ENCODE data around the gene TOGARAM2.
A peak's percentile ranks its signal among the peaks of the same experiment; 100 is the strongest.
"Not testable (repeated sequence)": the region's sequence is repeated elsewhere in the genome, so short reads cannot be mapped to it uniquely, and the experiment has no call there.

TOGARAM2 gene

GRCh38 chr2:29080886-29081743 lies 100.0 kb downstream of the TOGARAM2 start:
- TF ChIP-seq CTCF (IDR thresholded peaks at IDR 0.05; ENCODE audit: insufficient read depth, low read depth, low read length, missing control alignments), result no peak
- H3K4me3 ChIP-seq (ENCODE audit: low read depth, low read length), result no peak overlapping the region
- no peak for DNase-seq (ENCODE audit: low read depth)

GRCh38 chr2:29082804-29083495 lies 101.9 kb downstream of the TOGARAM2 start:
- DNase-seq (ENCODE audit: low read depth), result peak; percentile 69
- no peak overlapping the region for H3K4me3 ChIP-seq (ENCODE audit: low read depth, low read length)

GRCh38 chr2:29084554-29084953 lies 103.5 kb downstream of the TOGARAM2 start:
- TF ChIP-seq CTCF (IDR thresholded peaks at IDR 0.05; ENCODE audit: insufficient read depth, low read depth, low read length, missing control alignments), result no peak
- no peak overlapping the region for H3K4me3 ChIP-seq (ENCODE audit: low read depth, low read length)
- DNase-seq (ENCODE audit: low read depth), result no peak

More at GRCh38 chr2:29082804-29083495, 101.9 kb downstream of the TOGARAM2 start:
- TF ChIP-seq CTCF (IDR thresholded peaks at IDR 0.05; ENCODE audit: insufficient read depth, low read depth, low read length, missing control alignments), result no peak

- H3K4me3 ChIP-seq (ENCODE audit: low read depth, low read length); DNase-seq (ENCODE audit: low read depth): not testable (repeated sequence)
Observed at GRCh38 chr2:29090311-29090710, 109.2 kb downstream of the TOGARAM2 start.

GRCh38 chr2:29096969-29097368 lies 115.9 kb downstream of the TOGARAM2 start:
- no peak overlapping the region for H3K4me3 ChIP-seq (ENCODE audit: low read depth, low read length)
- TF ChIP-seq CTCF (IDR thresholded peaks at IDR 0.05; ENCODE audit: insufficient read depth, low read depth, low read length, missing control alignments), result no peak
- DNase-seq (ENCODE audit: low read depth), result no peak

- H3K4me3 ChIP-seq (ENCODE audit: low read depth, low read length), result no peak overlapping the region
- TF ChIP-seq CTCF (IDR thresholded peaks at IDR 0.05; ENCODE audit: insufficient read depth, low read depth, low read length, missing control alignments), result no peak
- no peak for DNase-seq (ENCODE audit: low read depth)
Observed at GRCh38 chr2:29097569-29097968, 116.5 kb downstream of the TOGARAM2 start.

GRCh38 chr2:29100564-29100963 lies 119.5 kb downstream of the TOGARAM2 start:
- DNase-seq (ENCODE audit: low read depth), result no peak
- no peak for TF ChIP-seq CTCF (IDR thresholded peaks at IDR 0.05; ENCODE audit: insufficient read depth, low read depth, low read length, missing control alignments)
- H3K4me3 ChIP-seq (ENCODE audit: low read depth, low read length), result no peak overlapping the region
